ENCODE data around the gene USP17L10. TPM values are rescaled to one million over a fixed set of nuclear protein-coding genes. Genes with fewer than 3 reads are reported as not detected.
"Not testable (repeated sequence)": the region's sequence is repeated elsewhere in the genome, so short reads cannot be mapped to it uniquely, and the experiment has no call there.

USP17L10 gene
- total RNA-seq, 1 experiment from 2014 or later: not detected

GRCh38 chr4:9224596-9224995 is 14.1 kb downstream of the USP17L10 start, which contains the start of gene USP17L13:
Gene USP17L13, plus strand, starts transcription at chr4:9224896. Its CDS starts 0 bp downstream, at chr4:9224896.
- CTCF ChIA-PET: not testable (repeated sequence)

DNA sequence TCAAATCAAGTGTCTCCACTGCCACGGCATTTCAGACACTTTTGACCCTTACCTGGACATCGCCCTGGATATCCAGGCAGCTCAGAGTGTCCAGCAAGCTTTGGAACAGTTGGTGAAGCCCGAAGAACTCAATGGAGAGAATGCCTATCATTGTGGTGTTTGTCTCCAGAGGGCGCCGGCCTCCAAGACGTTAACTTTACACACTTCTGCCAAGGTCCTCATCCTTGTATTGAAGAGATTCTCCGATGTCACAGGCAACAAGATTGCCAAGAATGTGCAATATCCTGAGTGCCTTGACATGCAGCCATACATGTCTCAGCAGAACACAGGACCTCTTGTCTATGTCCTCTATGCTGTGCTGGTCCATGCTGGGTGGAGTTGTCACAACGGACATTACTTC is 19.8 kb downstream of the USP17L10 start:
- H3K9me2 ChIP-seq (replicated peaks; ENCODE audit: low read length); H3K9ac ChIP-seq (ENCODE audit: low read length); ATAC-seq; POLR2A ChIA-PET (ENCODE audit: unreplicated experiment); H3K79me2 ChIP-seq (ENCODE audit: low read length); H3F3A ChIP-seq (ENCODE audit: low read length, unreplicated experiment); BruUV-seq (replicated peaks); H4K20me1 ChIP-seq (ENCODE audit: low read length); H3K36me3 ChIP-seq (ENCODE audit: low read depth, low read length); DNase-seq; H3K9me3 ChIP-seq (ENCODE audit: low read length); H3K27ac ChIP-seq (ENCODE audit: low read length); H3K4me1 ChIP-seq (ENCODE audit: insufficient read depth, low read length); H2AFZ ChIP-seq (ENCODE audit: low read length); H3K4me2 ChIP-seq (ENCODE audit: low read length); H3K4me3 ChIP-seq (ENCODE audit: low read length); H3K27me3 ChIP-seq (ENCODE audit: low read length); intact Hi-C loops (cut with micrococcal nuclease); CTCF ChIA-PET: not testable (repeated sequence)

More at GRCh38 chr4:9224596-9224995, 14.1 kb downstream of the USP17L10 start, which contains the start of gene USP17L13:
- H3K4me2 ChIP-seq (ENCODE audit: low read length); H3K9ac ChIP-seq (ENCODE audit: low read length); ATAC-seq; H2AFZ ChIP-seq (ENCODE audit: low read length); DNase-seq; H3K9me2 ChIP-seq (replicated peaks; ENCODE audit: low read length); BruUV-seq (replicated peaks); H3K79me2 ChIP-seq (ENCODE audit: low read length); POLR2A ChIA-PET (ENCODE audit: unreplicated experiment); H3K9me3 ChIP-seq (ENCODE audit: low read length); H3K27ac ChIP-seq (ENCODE audit: low read length); intact Hi-C loops (cut with micrococcal nuclease); H3K4me3 ChIP-seq (ENCODE audit: low read length); H4K20me1 ChIP-seq (ENCODE audit: low read length); H3K27me3 ChIP-seq (ENCODE audit: low read length); H3F3A ChIP-seq (ENCODE audit: low read length, unreplicated experiment); H3K4me1 ChIP-seq (ENCODE audit: insufficient read depth, low read length); H3K36me3 ChIP-seq (ENCODE audit: low read depth, low read length): not testable (repeated sequence)

GRCh38 chr4:9234085-9234484 is 23.6 kb downstream of the USP17L10 start, which contains the start of gene USP17L15:
Gene USP17L15, plus strand, starts transcription at chr4:9234385. Its CDS starts 0 bp downstream, at chr4:9234385.
- POLR2A ChIA-PET (ENCODE audit: unreplicated experiment); H3K36me3 ChIP-seq (ENCODE audit: low read depth, low read length); H3K4me3 ChIP-seq (ENCODE audit: low read length); H2AFZ ChIP-seq (ENCODE audit: low read length); intact Hi-C loops (cut with micrococcal nuclease); CTCF ChIA-PET; H3K9ac ChIP-seq (ENCODE audit: low read length); H4K20me1 ChIP-seq (ENCODE audit: low read length); H3K9me2 ChIP-seq (replicated peaks; ENCODE audit: low read length); BruUV-seq (replicated peaks); H3K27me3 ChIP-seq (ENCODE audit: low read length); DNase-seq; H3K79me2 ChIP-seq (ENCODE audit: low read length); H3K27ac ChIP-seq (ENCODE audit: low read length); H3K4me1 ChIP-seq (ENCODE audit: insufficient read depth, low read length); H3F3A ChIP-seq (ENCODE audit: low read length, unreplicated experiment); ATAC-seq; H3K4me2 ChIP-seq (ENCODE audit: low read length); H3K9me3 ChIP-seq (ENCODE audit: low read length): not testable (repeated sequence)

GRCh38 chr4:9238461-9238860 is 28.0 kb downstream of the USP17L10 start:
- H3K9me3 ChIP-seq (ENCODE audit: low read length); BruUV-seq (replicated peaks); H3K9me2 ChIP-seq (replicated peaks; ENCODE audit: low read length); intact Hi-C loops (cut with micrococcal nuclease); CTCF ChIA-PET; H3F3A ChIP-seq (ENCODE audit: low read length, unreplicated experiment); H3K4me1 ChIP-seq (ENCODE audit: insufficient read depth, low read length); H3K4me3 ChIP-seq (ENCODE audit: low read length); POLR2A ChIA-PET (ENCODE audit: unreplicated experiment); H3K4me2 ChIP-seq (ENCODE audit: low read length); H4K20me1 ChIP-seq (ENCODE audit: low read length); ATAC-seq; H2AFZ ChIP-seq (ENCODE audit: low read length); H3K27me3 ChIP-seq (ENCODE audit: low read length); H3K9ac ChIP-seq (ENCODE audit: low read length); H3K79me2 ChIP-seq (ENCODE audit: low read length); H3K36me3 ChIP-seq (ENCODE audit: low read depth, low read length); DNase-seq; H3K27ac ChIP-seq (ENCODE audit: low read length): not testable (repeated sequence)

DNA sequence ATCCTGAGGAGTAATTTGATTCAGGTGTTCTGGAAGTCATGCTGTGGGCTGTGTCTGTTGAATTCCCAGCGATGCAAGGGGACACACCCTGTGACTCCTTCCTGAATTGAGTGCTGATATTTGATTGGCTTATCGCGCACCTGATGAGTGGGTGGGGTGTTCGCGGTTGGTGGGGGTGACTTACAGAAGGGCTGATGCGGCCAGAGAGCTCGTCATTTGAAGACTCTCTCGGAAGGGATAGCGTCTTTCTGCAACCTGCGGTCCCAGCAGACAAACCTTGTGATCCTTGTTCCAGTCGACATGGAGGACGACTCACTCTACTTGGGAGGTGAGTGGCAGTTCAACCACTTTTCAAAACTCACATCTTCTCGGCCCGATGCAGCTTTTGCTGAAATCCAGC is 33.1 kb downstream of the USP17L10 start, which contains the start of gene USP17L17:
USP17L17 (plus strand) TSS at position 301 of the 400 bp plus-strand sequence; CDS start at position 301, 0 bp downstream.
- H3K4me3 ChIP-seq (ENCODE audit: low read length); POLR2A ChIA-PET (ENCODE audit: unreplicated experiment); H3K27me3 ChIP-seq (ENCODE audit: low read length); H3K27ac ChIP-seq (ENCODE audit: low read length); H3K9ac ChIP-seq (ENCODE audit: low read length); ATAC-seq; H3K9me2 ChIP-seq (replicated peaks; ENCODE audit: low read length); H3K79me2 ChIP-seq (ENCODE audit: low read length); H3K4me2 ChIP-seq (ENCODE audit: low read length); H3K4me1 ChIP-seq (ENCODE audit: insufficient read depth, low read length); H4K20me1 ChIP-seq (ENCODE audit: low read length); H3F3A ChIP-seq (ENCODE audit: low read length, unreplicated experiment); BruUV-seq (replicated peaks); intact Hi-C loops (cut with micrococcal nuclease); H3K9me3 ChIP-seq (ENCODE audit: low read length); DNase-seq; H2AFZ ChIP-seq (ENCODE audit: low read length); CTCF ChIA-PET; H3K36me3 ChIP-seq (ENCODE audit: low read depth, low read length): not testable (repeated sequence)

DNA sequence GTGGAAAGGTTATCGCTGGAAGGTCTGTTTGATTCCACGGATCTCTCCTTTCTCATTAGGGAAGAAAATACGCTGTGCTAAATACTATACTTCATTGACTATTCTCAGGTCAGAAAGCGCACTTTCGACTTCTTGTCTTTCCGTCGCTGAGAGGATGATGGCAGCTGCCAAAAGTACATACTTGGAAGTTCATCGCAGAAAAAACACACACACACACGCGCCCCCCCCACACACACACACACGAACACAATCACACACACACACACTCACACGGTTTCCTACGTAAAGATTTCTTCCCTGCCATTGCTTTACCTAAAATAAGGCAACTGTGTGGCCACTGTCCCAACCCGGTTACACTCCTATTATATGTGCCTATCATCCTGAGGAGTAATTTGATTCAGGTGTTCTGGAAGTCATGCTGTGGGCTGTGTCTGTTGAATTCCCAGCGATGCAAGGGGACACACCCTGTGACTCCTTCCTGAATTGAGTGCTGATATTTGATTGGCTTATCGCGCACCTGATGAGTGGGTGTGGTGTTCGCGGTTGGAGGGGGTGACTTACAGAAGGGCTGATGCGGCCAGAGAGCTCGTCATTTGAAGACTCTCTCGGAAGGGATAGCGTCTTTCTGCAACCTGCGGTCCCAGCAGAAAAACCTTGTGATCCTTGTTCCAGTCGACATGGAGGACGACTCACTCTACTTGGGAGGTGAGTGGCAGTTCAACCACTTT is 37.7 kb downstream of the USP17L10 start, which contains the start of gene USP17L18:
USP17L18 (plus strand) TSS at position 678 of the 728 bp plus-strand sequence; CDS start at position 678, 0 bp downstream.
- BruUV-seq (replicated peaks); POLR2A ChIA-PET (ENCODE audit: unreplicated experiment): not testable (repeated sequence)

More for the DNA sequence above, 37.7 kb downstream of the USP17L10 start, which contains the start of gene USP17L18:
- H3K27ac ChIP-seq (ENCODE audit: low read length); H3K36me3 ChIP-seq (ENCODE audit: low read depth, low read length); H3K9me2 ChIP-seq (replicated peaks; ENCODE audit: low read length); ATAC-seq; DNase-seq; H2AFZ ChIP-seq (ENCODE audit: low read length); intact Hi-C loops (cut with micrococcal nuclease); H3K79me2 ChIP-seq (ENCODE audit: low read length); H3K9me3 ChIP-seq (ENCODE audit: low read length); H3K4me1 ChIP-seq (ENCODE audit: insufficient read depth, low read length); H4K20me1 ChIP-seq (ENCODE audit: low read length); H3K9ac ChIP-seq (ENCODE audit: low read length); H3F3A ChIP-seq (ENCODE audit: low read length, unreplicated experiment); H3K27me3 ChIP-seq (ENCODE audit: low read length); CTCF ChIA-PET; H3K4me3 ChIP-seq (ENCODE audit: low read length); H3K4me2 ChIP-seq (ENCODE audit: low read length): not testable (repeated sequence)

Measured in PC-3 (cell line).